GM08714 (cell line): ENCODE measurements around the gene POU2F1.

Source experiments
- H3K4me3 ChIP-seq: fragments of 200-500 bp; sonication (Bioruptor generic); 2 replicates; pipeline ENCODE4 v1.5.1; 2014; ENCODE audit warnings: mild to moderate bottlenecking, low read length, inconsistent platforms
- ZNF274 ChIP-seq: IDR thresholded peaks from 2 replicates; pipeline ENCODE4 v1.6.1; 2012; ENCODE audit warnings: mild to moderate bottlenecking, low read depth, low read length

POU2F1 gene

DNA sequence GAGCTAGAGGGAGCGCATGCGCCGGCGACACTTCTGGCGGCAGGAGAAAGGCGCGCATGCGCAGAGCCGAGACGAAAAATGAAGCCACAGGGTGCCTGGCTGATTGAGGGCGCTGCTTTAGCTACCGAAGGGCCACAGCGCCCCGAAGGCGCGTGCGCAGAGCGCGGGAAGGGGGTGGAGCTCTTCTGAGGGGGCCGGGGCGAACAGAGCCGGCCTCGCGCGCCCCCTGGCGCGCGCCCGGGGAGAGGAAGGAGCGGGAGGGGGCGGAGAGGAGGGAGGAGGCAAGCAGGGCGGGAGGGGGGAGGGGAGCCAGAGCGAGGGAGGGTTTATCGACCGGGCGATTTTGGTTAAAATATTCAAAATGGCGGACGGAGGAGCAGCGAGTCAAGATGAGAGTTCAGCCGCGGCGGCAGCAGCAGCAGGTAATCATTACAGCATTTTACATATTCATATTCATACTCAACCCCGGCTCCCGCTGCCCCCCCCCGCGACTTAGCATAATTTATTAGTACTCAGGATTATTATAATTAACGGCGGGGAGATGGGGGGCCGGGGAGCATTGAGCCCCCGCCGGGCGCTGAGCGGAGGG lies at the start of gene POU2F1:
POU2F1 (plus strand) TSS at position 350 of the 589 bp plus-strand sequence; CDS start at position 362, 12 bp downstream.
- H3K4me3 ChIP-seq = peak within 1 kb of the TSS; percentile 94
- no peak for TF ChIP-seq ZNF274

DNA sequence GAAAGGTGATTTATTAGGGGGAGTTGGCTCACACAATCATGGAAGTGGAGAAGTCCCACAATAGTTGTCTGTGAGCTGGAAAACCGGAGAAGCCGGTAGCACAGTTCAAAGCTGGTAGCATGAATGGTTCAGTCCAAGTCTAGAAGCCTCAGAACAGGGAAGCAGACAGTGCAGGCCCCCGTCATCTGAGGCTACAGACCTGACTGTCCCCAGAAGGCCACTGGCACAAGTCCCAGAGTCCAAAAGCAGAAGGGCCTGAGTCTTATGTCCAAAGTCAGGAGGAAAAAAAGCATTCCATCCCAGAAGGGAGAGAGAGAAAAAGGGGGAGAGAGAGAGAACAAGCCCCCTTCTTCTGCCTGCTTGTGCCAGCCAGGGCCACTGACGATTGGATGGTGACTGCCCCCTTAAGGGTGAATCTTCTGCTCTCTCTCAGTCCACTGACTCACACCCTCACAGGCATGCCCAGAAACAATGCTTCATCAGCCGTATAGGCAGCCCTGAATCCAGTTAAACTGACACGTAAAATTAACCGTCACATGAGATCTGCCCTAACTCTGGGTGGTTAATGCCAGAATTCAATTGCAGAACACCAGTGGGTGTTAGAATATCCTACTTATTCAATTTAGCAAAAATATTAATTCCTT lies 49.3 kb upstream of the POU2F1 start:
- H3K4me3 ChIP-seq = no peak overlapping the region
- TF ChIP-seq ZNF274 = no peak

DNA sequence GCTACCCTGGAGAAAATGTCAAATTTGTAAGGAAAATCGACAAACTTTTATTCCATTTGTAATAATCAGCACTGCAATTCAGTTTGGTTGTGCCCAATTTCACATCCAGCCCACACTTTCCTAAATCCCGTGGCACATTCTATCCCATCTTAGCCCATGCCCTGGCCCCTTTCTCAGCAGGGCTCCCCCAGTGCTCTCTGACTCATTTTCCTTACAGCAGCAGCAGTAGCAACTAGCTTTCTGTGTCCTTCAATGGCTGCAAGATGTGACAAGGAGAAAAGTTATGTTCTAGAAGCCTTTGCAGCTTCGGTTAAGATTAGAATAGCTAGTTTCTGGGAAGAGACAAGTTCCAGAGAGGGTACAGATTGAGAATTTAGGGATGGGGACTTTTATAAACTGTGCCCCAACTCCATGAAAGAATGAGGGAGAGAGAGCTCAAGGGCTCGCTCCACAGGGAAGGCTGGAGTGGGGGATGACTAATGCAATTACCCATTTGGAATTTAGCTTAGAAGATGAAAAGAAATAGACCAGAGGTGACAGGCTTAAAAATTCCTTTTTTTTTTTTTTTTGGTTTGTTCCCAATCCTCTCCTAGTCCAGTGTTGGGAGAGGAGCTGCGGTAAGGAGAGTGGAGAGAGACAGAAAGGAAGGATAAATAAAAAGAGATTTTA lies 47.0 kb upstream of the POU2F1 start:
- no peak overlapping the region for H3K4me3 ChIP-seq
- TF ChIP-seq ZNF274 = no peak

DNA sequence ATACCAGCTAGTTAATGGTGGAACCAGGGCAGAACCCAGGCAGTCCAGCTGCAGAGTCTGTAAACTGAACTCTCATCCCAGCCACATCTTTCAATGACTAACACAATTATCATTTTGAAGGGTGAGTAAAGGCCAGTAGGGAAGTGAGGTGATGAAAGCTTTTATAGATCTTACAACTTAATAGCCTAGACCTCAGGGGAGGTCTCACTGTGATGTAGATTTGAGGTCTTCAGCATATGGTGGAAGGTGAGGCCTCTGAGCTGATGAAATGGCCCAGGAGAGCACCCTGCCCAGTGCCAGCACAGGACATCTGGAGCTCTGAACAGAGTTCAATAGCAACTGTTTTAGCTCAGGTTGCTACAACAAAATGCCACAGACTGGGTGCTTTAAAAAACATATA lies 44.8 kb upstream of the POU2F1 start:
- no peak overlapping the region for H3K4me3 ChIP-seq
- TF ChIP-seq ZNF274 = no peak

DNA sequence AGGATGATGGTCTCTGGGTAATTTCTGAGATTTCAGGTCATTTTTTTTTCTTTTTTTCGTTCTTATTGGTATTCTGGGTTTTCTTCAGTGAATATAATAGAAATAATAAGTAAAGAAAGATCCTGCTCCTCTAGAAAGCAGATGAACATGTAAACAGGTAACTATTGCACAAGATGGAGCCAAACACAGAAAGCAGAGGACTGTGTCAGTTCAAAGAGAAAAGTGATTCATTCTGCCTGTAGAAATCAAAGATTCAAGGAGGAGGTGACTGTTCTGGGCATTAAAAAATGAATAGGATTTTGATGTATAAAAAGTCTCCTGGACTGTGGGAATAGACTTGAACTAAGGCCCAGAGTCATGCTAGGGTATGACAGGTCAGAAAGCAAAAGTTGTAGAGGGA lies 41.9 kb upstream of the POU2F1 start:
- no peak overlapping the region for H3K4me3 ChIP-seq
- TF ChIP-seq ZNF274 = no peak

DNA sequence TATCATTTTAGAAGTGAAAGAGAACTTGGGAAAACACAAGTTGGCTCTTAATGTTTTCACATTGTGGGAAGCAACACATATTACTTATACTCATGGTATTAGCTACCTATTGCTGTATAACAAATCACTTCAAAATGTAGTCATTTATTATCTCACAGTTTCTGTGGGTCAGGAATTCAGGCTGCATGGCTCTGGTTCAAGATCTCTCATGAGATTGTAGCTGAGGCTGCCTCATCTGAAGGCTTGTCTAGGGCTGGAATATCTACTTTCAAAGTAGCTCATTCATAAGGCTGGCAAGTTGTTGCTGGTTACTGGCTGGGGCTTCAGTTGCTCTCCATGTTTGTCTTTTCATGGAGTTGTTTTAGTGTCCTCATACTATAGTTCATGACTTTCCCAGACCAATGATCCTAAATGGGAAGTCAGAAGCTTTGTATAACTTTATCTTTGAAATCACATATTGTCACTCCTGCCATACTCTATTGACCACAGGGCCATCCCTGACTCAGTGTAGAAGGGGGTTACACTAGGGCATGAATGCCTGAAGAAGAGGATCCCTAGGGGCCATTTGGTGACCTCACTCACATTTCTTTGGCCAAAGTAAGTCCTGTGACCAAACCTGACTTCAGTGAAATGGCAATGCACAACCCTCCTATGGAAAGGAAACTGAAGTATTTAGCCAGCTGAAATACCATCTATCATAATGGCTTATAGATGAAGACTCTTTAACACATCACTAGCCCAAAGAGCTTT lies 37.9 kb upstream of the POU2F1 start:
- no peak overlapping the region for H3K4me3 ChIP-seq
- TF ChIP-seq ZNF274 = no peak

DNA sequence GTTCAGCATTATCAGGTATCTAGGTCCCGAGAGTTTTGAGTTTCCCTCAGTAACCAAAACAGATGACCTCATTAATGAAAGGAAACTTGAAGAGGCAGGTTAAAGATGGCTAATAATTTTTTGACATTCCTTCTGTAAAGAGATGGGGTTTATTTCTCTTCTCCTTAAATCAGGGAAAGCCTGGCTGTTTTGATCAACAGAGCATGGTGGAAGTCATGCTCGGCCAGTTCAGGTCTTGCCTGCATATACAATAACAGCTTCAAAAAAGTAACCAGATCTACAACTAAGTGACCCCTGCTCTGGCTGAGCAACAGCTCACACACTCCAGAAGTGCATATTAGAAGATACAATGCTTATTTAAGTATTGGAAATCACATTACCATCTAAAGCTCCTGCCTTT lies 36.6 kb upstream of the POU2F1 start:
- H3K4me3 ChIP-seq = no peak overlapping the region
- TF ChIP-seq ZNF274 = no peak

DNA sequence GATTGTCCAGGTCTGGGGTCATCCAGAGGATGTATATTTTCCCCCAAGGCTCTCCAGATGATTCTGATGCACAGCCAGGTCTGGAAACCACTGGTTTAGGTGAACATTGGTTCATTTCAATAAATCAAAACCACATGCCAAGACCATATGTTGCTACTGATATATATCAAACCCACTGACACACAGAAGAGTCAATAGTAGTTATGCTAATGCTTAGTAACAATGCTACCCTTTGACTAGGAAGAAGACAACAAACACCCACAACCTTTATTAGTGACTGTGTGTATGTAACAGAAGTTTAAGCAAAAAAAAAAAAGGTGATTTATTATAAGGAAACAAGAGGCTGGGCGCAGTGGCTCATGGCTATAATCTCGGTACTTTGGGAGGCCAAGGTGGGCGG lies 35.6 kb upstream of the POU2F1 start:
- no peak overlapping the region for H3K4me3 ChIP-seq
- no peak for TF ChIP-seq ZNF274

DNA sequence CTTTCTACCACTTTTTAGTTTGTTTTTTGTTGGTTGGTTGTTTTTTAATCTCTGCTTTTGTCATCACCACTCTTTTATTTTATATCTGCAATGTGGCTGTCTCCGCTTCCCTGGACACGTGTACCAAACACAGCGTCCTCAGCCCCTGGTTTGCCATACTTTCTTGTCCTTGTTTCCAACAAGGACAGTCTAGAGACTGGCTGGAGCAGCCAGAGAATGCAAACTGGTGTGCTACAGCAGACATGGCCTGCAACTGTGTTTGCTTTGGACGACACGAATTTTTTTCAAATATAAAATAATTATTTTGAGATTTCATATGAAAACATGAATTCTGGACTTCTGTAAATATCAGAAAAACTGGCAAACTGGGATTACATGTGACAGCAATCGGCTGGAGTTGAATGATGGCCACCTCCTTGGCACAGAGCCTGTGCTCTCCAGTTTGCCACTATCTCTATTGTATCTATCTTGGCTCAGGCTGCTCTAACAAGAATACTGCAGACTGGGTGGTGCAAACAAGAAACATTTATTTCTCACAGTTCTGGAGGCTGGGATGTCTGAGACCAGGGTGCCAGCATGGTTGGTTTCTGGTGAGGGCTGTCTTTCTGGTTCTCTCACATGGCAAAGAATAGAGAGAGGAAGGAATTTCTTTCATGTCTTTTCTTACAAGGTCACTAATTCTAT lies 34.6 kb upstream of the POU2F1 start:
- no peak for TF ChIP-seq ZNF274
- no peak overlapping the region for H3K4me3 ChIP-seq

DNA sequence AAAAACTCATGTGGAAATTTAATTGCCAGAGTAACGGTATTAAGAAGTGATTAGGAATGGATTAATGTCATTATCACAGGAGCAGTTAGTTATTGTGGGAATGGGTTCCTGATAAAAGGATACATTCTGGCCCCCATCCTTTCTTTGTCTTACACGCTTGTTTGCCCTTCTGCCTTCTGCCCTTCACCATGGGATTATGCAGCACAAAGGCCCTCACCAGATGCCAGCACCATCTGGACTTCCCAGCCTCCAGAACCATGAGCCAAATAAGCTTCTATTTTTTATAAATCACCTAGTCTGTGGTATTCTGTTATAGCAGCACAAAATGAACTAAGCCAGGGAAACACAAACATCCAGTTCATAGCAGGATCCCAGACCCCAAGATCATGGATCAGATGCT lies 33.9 kb upstream of the POU2F1 start:
- H3K4me3 ChIP-seq = no peak overlapping the region
- TF ChIP-seq ZNF274 = no peak

DNA sequence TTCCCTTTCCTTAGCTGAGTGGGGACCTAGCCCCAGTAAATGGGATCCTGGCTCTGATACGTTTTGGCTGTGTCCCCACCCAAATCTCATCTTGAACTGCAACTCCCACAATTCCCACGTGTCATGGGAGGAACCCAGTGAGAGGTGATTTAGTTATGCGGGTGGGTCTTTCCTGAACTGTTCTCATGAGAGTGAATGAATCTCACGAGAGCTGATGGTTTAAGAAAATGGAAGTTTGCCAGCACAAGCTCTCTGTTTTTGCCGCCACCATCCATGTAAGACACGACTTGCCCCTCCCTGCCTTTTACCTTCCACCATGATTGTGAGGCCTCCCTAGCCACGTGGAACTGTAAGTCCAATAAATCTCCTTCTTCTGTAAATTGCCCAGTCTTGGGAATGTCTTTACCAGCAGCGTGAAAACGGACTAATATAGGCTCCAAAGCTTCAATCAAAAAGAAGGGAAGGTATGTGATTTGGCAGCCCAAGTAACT lies 29.9 kb upstream of the POU2F1 start:
- no peak for TF ChIP-seq ZNF274

DNA sequence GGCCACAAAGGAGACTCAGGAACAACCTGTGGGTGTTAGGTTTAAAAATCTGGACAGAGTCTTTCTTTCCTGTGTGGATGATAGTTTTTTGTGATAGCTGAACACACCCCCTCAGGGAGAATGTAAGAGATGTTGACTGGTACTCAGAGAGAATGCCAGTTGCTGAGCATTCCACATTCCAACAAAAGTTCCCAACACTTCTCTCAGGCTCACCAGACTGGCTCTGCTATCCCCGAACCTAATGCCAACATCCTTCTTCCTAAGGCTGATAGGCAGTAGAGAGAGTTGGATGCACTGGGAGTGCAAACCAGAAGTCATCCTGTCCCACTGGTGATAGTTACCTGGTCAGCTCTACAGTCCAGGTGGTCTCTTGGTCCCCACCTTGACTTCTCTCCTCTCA lies 28.7 kb upstream of the POU2F1 start:
- H3K4me3 ChIP-seq = no peak overlapping the region
- no peak for TF ChIP-seq ZNF274

More for the DNA sequence above, 29.9 kb upstream of the POU2F1 start:
- no peak overlapping the region for H3K4me3 ChIP-seq

DNA sequence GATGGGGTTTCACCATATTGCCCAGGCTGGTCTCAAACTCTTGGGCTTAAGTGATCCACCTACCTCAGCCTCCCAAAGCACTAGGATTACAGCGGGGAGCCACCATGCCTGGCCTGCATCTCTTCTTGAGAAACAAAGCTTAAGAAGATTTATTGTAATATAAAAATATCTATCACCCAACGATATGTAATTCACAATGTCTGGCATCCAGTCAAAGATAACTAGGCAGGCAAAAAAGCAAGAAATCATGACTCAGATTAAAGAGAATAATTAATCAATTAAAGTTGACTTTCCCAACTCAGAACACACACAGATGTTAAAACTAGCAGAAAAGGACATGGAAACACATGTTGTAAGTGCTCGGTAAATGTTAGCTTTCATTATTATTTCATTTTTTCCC lies 26.5 kb upstream of the POU2F1 start:
- no peak for TF ChIP-seq ZNF274
- no peak overlapping the region for H3K4me3 ChIP-seq

DNA sequence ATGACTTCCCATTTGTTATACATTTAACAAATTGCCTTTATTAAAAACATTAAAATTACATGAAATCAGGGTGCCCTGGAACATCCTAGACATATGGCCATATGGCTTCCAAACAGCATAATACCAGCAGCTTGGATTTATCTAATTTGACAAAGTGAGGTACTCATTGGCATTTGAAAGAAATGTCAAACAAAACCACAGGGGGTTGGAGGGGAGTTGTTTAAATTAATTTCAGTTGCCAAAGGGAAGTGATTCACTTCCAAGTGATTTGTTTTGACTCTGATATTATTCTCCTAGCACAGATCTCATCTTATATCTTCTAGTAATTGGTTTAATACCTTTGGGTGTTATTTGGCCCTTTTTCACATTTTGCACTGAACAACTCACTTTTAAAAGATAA lies 24.5 kb upstream of the POU2F1 start:
- H3K4me3 ChIP-seq = no peak overlapping the region
- TF ChIP-seq ZNF274 = no peak
